Central memory CD8-positive, alpha-beta T cell (primary cell): ENCODE results near the gene PER1.

Experiments used
- ATAC-seq: fragments of 150-1000 bp; cut with Tn5 transposase; replicated peaks from 2 replicates; pipeline ENCODE4 v1.10.0; 2022; ENCODE audit warnings: mild to moderate bottlenecking, moderate FRiP score, moderate number of reproducible peaks; ENCODE audit not compliant: poor library complexity, severe bottlenecking; ENCODE audit errors: extremely low read depth
- DNase-seq, 2 donors: peaks; one replicate each; pipeline ENCODE4 v3.0.0; 2021; ENCODE audit warnings: low spot score in 2 of 2
- H3K27ac Mint-ChIP-seq: one replicate; pipeline ENCODE4 v1.8.0; 2022; ENCODE audit warnings: low read depth, mild to moderate bottlenecking, moderate library complexity, mixed read lengths
- H3K27me3 Mint-ChIP-seq: one replicate; pipeline ENCODE4 v1.8.0; 2022; ENCODE audit warnings: mixed read lengths
- H3K36me3 Mint-ChIP-seq: one replicate; pipeline ENCODE4 v1.8.0; 2022; ENCODE audit warnings: mild to moderate bottlenecking, moderate library complexity, mixed read lengths; ENCODE audit not compliant: insufficient read depth
- H3K4me1 Mint-ChIP-seq: one replicate; pipeline ENCODE4 v1.8.0; 2022; ENCODE audit warnings: mixed read lengths
- H3K4me3 Mint-ChIP-seq: one replicate; pipeline ENCODE4 v1.8.0; 2022; ENCODE audit warnings: mild to moderate bottlenecking, moderate library complexity, mixed read lengths
- H3K9me3 Mint-ChIP-seq: one replicate; pipeline ENCODE4 v1.8.0; 2022; ENCODE audit warnings: mixed read lengths

Gene PER1

GRCh38 chr17:8138672-8139371, 13.4 kb downstream of the PER1 start:
- H3K36me3 Mint-ChIP-seq, result peaks cover 31% of the 10 kb centered on the region
- no peaks in the 10 kb centered on the region for H3K27me3 Mint-ChIP-seq
- no peaks in the 10 kb centered on the region for H3K4me1 Mint-ChIP-seq
- no peak overlapping the region for H3K27ac Mint-ChIP-seq
- DNase-seq, result peak; percentile 98
- H3K9me3 Mint-ChIP-seq, result no peaks in the 10 kb centered on the region
- ATAC-seq, result peak; percentile 89
- no peak overlapping the region for H3K4me3 Mint-ChIP-seq

- no peaks in the 10 kb centered on the region for H3K27me3 Mint-ChIP-seq
- no peak for DNase-seq
- no peaks in the 10 kb centered on the region for H3K4me1 Mint-ChIP-seq
- no peak overlapping the region for H3K27ac Mint-ChIP-seq
- no peaks in the 10 kb centered on the region for H3K9me3 Mint-ChIP-seq
- H3K4me3 Mint-ChIP-seq, result no peak overlapping the region
- H3K36me3 Mint-ChIP-seq, result peaks cover 26% of the 10 kb centered on the region
- ATAC-seq, result no peak
These were observed 13.9 kb downstream of the PER1 start for GRCh38 chr17:8138374-8138671.

- Mint-ChIP-seq H3K27ac (no peak overlapping the region), H3K27me3 (no peaks in the 10 kb centered on the region), H3K36me3 (peaks cover 21% of the 10 kb centered on the region), H3K4me3 (no peak overlapping the region), H3K4me1 (no peaks in the 10 kb centered on the region), H3K9me3 (no peaks in the 10 kb centered on the region)
- DNase-seq (no peak), ATAC-seq (no peak)
These were observed 14.4 kb downstream of the PER1 start for GRCh38 chr17:8137645-8138373.

GRCh38 chr17:8133941-8134340, 18.3 kb downstream of the PER1 start:
- no peak overlapping the region for H3K27ac Mint-ChIP-seq
- no peaks in the 10 kb centered on the region for H3K4me1 Mint-ChIP-seq
- ATAC-seq (no peak), DNase-seq (no peak)
- H3K4me3 Mint-ChIP-seq, result no peak overlapping the region
- H3K36me3 Mint-ChIP-seq, result peaks cover 6% of the 10 kb centered on the region
- H3K27me3 Mint-ChIP-seq, result no peaks in the 10 kb centered on the region
- H3K9me3 Mint-ChIP-seq, result no peaks in the 10 kb centered on the region

GRCh38 chr17:8133399-8133798, 18.8 kb downstream of the PER1 start:
- Mint-ChIP-seq H3K27me3 (no peaks in the 10 kb centered on the region), H3K27ac (no peak overlapping the region), H3K9me3 (no peaks in the 10 kb centered on the region), H3K36me3 (peaks cover 6% of the 10 kb centered on the region), H3K4me3 (no peak overlapping the region), H3K4me1 (no peaks in the 10 kb centered on the region)
- DNase-seq (no peak), ATAC-seq (no peak)

GRCh38 chr17:8131844-8132441, 20.3 kb downstream of the PER1 start:
- H3K9me3 Mint-ChIP-seq, result no peaks in the 10 kb centered on the region
- ATAC-seq (no peak), DNase-seq (no peak)
- H3K36me3 Mint-ChIP-seq, result peaks cover 5% of the 10 kb centered on the region
- peaks cover 5% of the 10 kb centered on the region for H3K4me1 Mint-ChIP-seq
- H3K27me3 Mint-ChIP-seq, result peaks cover 7% of the 10 kb centered on the region
- no peak overlapping the region for H3K27ac Mint-ChIP-seq
- no peak overlapping the region for H3K4me3 Mint-ChIP-seq

- H3K9me3 Mint-ChIP-seq, result no peaks in the 10 kb centered on the region
- peaks cover 30% of the 10 kb centered on the region for H3K36me3 Mint-ChIP-seq
- ATAC-seq (no peak), DNase-seq (no peak)
- H3K27ac Mint-ChIP-seq, result no peak overlapping the region
- H3K4me1 Mint-ChIP-seq, result peaks cover 42% of the 10 kb centered on the region
- H3K27me3 Mint-ChIP-seq, result peaks cover 36% of the 10 kb centered on the region
- H3K4me3 Mint-ChIP-seq, result no peak overlapping the region
These were observed 23.9 kb downstream of the PER1 start for GRCh38 chr17:8128125-8128784.

- DNase-seq (no peak), ATAC-seq (peak; percentile 29)
- Mint-ChIP-seq H3K27ac (peak overlapping the region; percentile 99), H3K36me3 (peaks cover 37% of the 10 kb centered on the region), H3K4me3 (peak overlapping the region; percentile 96), H3K9me3 (no peaks in the 10 kb centered on the region), H3K4me1 (peaks cover 53% of the 10 kb centered on the region), H3K27me3 (peaks cover 42% of the 10 kb centered on the region)
These were observed 25.6 kb downstream of the PER1 start for GRCh38 chr17:8126491-8127066.

- ATAC-seq (no peak), DNase-seq (no peak)
- Mint-ChIP-seq H3K9me3 (no peaks in the 10 kb centered on the region), H3K27ac (peak overlapping the region; percentile 99), H3K4me1 (peaks cover 56% of the 10 kb centered on the region), H3K27me3 (peaks cover 46% of the 10 kb centered on the region), H3K36me3 (peaks cover 42% of the 10 kb centered on the region), H3K4me3 (peak overlapping the region; percentile 96)
These were observed 26.2 kb downstream of the PER1 start for GRCh38 chr17:8125947-8126490.

GRCh38 chr17:8125154-8125946, 26.9 kb downstream of the PER1 start:
- peak overlapping the region; percentile 96 for H3K4me3 Mint-ChIP-seq
- DNase-seq (peak; percentile 88 to 96), ATAC-seq (peak; percentile 57)
- H3K4me1 Mint-ChIP-seq, result peaks cover 62% of the 10 kb centered on the region
- H3K27ac Mint-ChIP-seq, result peak overlapping the region; percentile 99
- no peaks in the 10 kb centered on the region for H3K9me3 Mint-ChIP-seq
- peaks cover 53% of the 10 kb centered on the region for H3K27me3 Mint-ChIP-seq
- H3K36me3 Mint-ChIP-seq, result peaks cover 48% of the 10 kb centered on the region

- no peak for DNase-seq
- Mint-ChIP-seq H3K27me3 (peaks cover 61% of the 10 kb centered on the region), H3K4me3 (peak overlapping the region; percentile 96), H3K27ac (peak overlapping the region; percentile 99), H3K9me3 (peaks cover 6% of the 10 kb centered on the region), H3K36me3 (peaks cover 56% of the 10 kb centered on the region), H3K4me1 (peaks cover 70% of the 10 kb centered on the region)
- no peak for ATAC-seq
These were observed 27.7 kb downstream of the PER1 start for GRCh38 chr17:8124350-8125153.
